T-helper 2 cell treated with Interferon-gamma antibody and Interleukin-4, amounts not matched to agents 5 μg/mL and 100 μg/mL, for 36 hours (primary cell): ENCODE data around the gene C14orf180.

Experiments used
- DNase-seq: peaks from one replicate; pipeline ENCODE4 v3.0.0; 2021; ENCODE audit warnings: low spot score
- H3K27ac Mint-ChIP-seq: one replicate; pipeline ENCODE4 v1.8.0; 2021; ENCODE audit warnings: mild to moderate bottlenecking, mixed read lengths
- H3K27me3 Mint-ChIP-seq: one replicate; pipeline ENCODE4 v1.8.0; 2021; ENCODE audit warnings: low read depth, mixed read lengths
- H3K36me3 Mint-ChIP-seq: one replicate; pipeline ENCODE4 v1.8.0; 2021; ENCODE audit warnings: low read depth, mixed read lengths
- H3K4me1 Mint-ChIP-seq: one replicate; pipeline ENCODE4 v1.8.0; 2021; ENCODE audit warnings: low read depth, mixed read lengths
- H3K4me3 Mint-ChIP-seq: one replicate; pipeline ENCODE4 v1.8.0; 2022; ENCODE audit warnings: mild to moderate bottlenecking, moderate library complexity, mixed read lengths
- H3K9me3 Mint-ChIP-seq: one replicate; pipeline ENCODE4 v1.8.0; 2021; ENCODE audit warnings: mixed read lengths

C14orf180 gene

GRCh38 chr14:104603711-104604401 lies 24.3 kb downstream of the C14orf180 start:
- no peak for DNase-seq
- Mint-ChIP-seq H3K27ac (no peak overlapping the region), H3K9me3 (no peaks in the 10 kb centered on the region), H3K36me3 (no peaks in the 10 kb centered on the region), H3K4me1 (no peaks in the 10 kb centered on the region), H3K27me3 (peaks cover 27% of the 10 kb centered on the region), H3K4me3 (no peak overlapping the region)

- no peaks in the 10 kb centered on the region for H3K9me3 Mint-ChIP-seq
- no peak within 1 kb of the TSS for H3K4me3 Mint-ChIP-seq
- no peaks in the 10 kb centered on the region for H3K4me1 Mint-ChIP-seq
- DNase-seq = no peak
- H3K27me3 Mint-ChIP-seq = peaks cover 27% of the 10 kb centered on the region
- H3K36me3 Mint-ChIP-seq = no peaks in the 10 kb centered on the region
- H3K27ac Mint-ChIP-seq = no peak within 1 kb of the TSS
Observed at GRCh38 chr14:104604458-104605449, 25.2 kb downstream of the C14orf180 start, which contains the start of gene TMEM179. Gene TMEM179, minus strand, starts transcription at chr14:104604772. Its CDS starts 31 bp downstream, at chr14:104604741.

- H3K9me3 Mint-ChIP-seq = no peaks in the 10 kb centered on the region
- DNase-seq = no peak
- H3K36me3 Mint-ChIP-seq = no peaks in the 10 kb centered on the region
- no peak overlapping the region for H3K27ac Mint-ChIP-seq
- no peaks in the 10 kb centered on the region for H3K4me1 Mint-ChIP-seq
- peaks cover 16% of the 10 kb centered on the region for H3K27me3 Mint-ChIP-seq
- no peak overlapping the region for H3K4me3 Mint-ChIP-seq
Observed at GRCh38 chr14:104609666-104610065, 30.1 kb downstream of the C14orf180 start.

- Mint-ChIP-seq H3K36me3 (no peaks in the 10 kb centered on the region), H3K4me1 (no peaks in the 10 kb centered on the region), H3K27me3 (peaks cover 6% of the 10 kb centered on the region), H3K27ac (no peak overlapping the region), H3K9me3 (no peaks in the 10 kb centered on the region), H3K4me3 (no peak overlapping the region)
- DNase-seq = no peak
Observed at GRCh38 chr14:104610749-104611310, 31.3 kb downstream of the C14orf180 start.

- H3K4me3 Mint-ChIP-seq = no peak overlapping the region
- H3K4me1 Mint-ChIP-seq = no peaks in the 10 kb centered on the region
- H3K36me3 Mint-ChIP-seq = no peaks in the 10 kb centered on the region
- H3K9me3 Mint-ChIP-seq = no peaks in the 10 kb centered on the region
- DNase-seq = no peak
- H3K27ac Mint-ChIP-seq = no peak overlapping the region
- H3K27me3 Mint-ChIP-seq = peaks cover 5% of the 10 kb centered on the region
Observed at GRCh38 chr14:104611881-104612280, 32.3 kb downstream of the C14orf180 start.

GRCh38 chr14:104614126-104614812 lies 34.7 kb downstream of the C14orf180 start:
- peaks cover 5% of the 10 kb centered on the region for H3K27me3 Mint-ChIP-seq
- H3K36me3 Mint-ChIP-seq = no peaks in the 10 kb centered on the region
- no peak overlapping the region for H3K27ac Mint-ChIP-seq

GRCh38 chr14:104624939-104625338 lies 45.4 kb downstream of the C14orf180 start:
- Mint-ChIP-seq H3K36me3 (no peaks in the 10 kb centered on the region), H3K27ac (no peak overlapping the region), H3K4me1 (no peaks in the 10 kb centered on the region), H3K4me3 (no peak overlapping the region), H3K9me3 (peaks cover 23% of the 10 kb centered on the region), H3K27me3 (peaks cover 3% of the 10 kb centered on the region)
- DNase-seq = no peak

More at GRCh38 chr14:104614126-104614812, 34.7 kb downstream of the C14orf180 start:
- no peaks in the 10 kb centered on the region for H3K9me3 Mint-ChIP-seq
- no peak for DNase-seq
- no peak overlapping the region for H3K4me3 Mint-ChIP-seq
- no peaks in the 10 kb centered on the region for H3K4me1 Mint-ChIP-seq

- H3K36me3 Mint-ChIP-seq = no peaks in the 10 kb centered on the region
- no peaks in the 10 kb centered on the region for H3K4me1 Mint-ChIP-seq
- no peaks in the 10 kb centered on the region for H3K27me3 Mint-ChIP-seq
- H3K9me3 Mint-ChIP-seq = peaks cover 11% of the 10 kb centered on the region
- no peak for DNase-seq
- H3K27ac Mint-ChIP-seq = no peak overlapping the region
- no peak overlapping the region for H3K4me3 Mint-ChIP-seq
Observed at GRCh38 chr14:104632781-104633180, 53.2 kb downstream of the C14orf180 start.

GRCh38 chr14:104633276-104634137 lies 53.9 kb downstream of the C14orf180 start:
- no peak for DNase-seq
- H3K4me3 Mint-ChIP-seq = no peak overlapping the region
- peaks cover 6% of the 10 kb centered on the region for H3K9me3 Mint-ChIP-seq
- H3K36me3 Mint-ChIP-seq = no peaks in the 10 kb centered on the region
- H3K27ac Mint-ChIP-seq = no peak overlapping the region
- no peaks in the 10 kb centered on the region for H3K27me3 Mint-ChIP-seq
- H3K4me1 Mint-ChIP-seq = no peaks in the 10 kb centered on the region

GRCh38 chr14:104634138-104634760 lies 54.7 kb downstream of the C14orf180 start:
- H3K4me1 Mint-ChIP-seq = no peaks in the 10 kb centered on the region
- no peak overlapping the region for H3K27ac Mint-ChIP-seq
- H3K9me3 Mint-ChIP-seq = peaks cover 2% of the 10 kb centered on the region
- DNase-seq = no peak
- no peaks in the 10 kb centered on the region for H3K27me3 Mint-ChIP-seq
- no peaks in the 10 kb centered on the region for H3K36me3 Mint-ChIP-seq
- no peak overlapping the region for H3K4me3 Mint-ChIP-seq

- Mint-ChIP-seq H3K36me3 (no peaks in the 10 kb centered on the region), H3K4me3 (no peak overlapping the region), H3K27me3 (no peaks in the 10 kb centered on the region), H3K9me3 (no peaks in the 10 kb centered on the region), H3K27ac (no peak overlapping the region), H3K4me1 (no peaks in the 10 kb centered on the region)
- DNase-seq = no peak
Observed at GRCh38 chr14:104634886-104635570, 55.5 kb downstream of the C14orf180 start.

GRCh38 chr14:104635717-104636116 lies 56.2 kb downstream of the C14orf180 start:
- Mint-ChIP-seq H3K4me1 (no peaks in the 10 kb centered on the region), H3K36me3 (no peaks in the 10 kb centered on the region), H3K27me3 (no peaks in the 10 kb centered on the region), H3K9me3 (no peaks in the 10 kb centered on the region), H3K4me3 (no peak overlapping the region), H3K27ac (no peak overlapping the region)
- no peak for DNase-seq
